NCI-H187 (cell line): ENCODE results near the gene AKAP6.
"Not testable (repeated sequence)": the region's sequence is repeated elsewhere in the genome, so short reads cannot be mapped to it uniquely, and the experiment has no call there.

Experiments
- DNase-seq, 2 experiments: peaks; one replicate each; lab custom pipeline; 2025; lab: John Stamatoyannopoulos, UW

Gene AKAP6

GRCh38 chr14:32447371-32447770, 118.3 kb downstream of the AKAP6 start:
- DNase-seq = no peak

- no peak for DNase-seq
Observed at GRCh38 chr14:32449648-32450047, 120.5 kb downstream of the AKAP6 start.

GRCh38 chr14:32450919-32451675, 122.0 kb downstream of the AKAP6 start:
- DNase-seq = no peak

- no peak for DNase-seq
Observed at GRCh38 chr14:32453857-32454810, 125.0 kb downstream of the AKAP6 start.

- DNase-seq = no peak
Observed at GRCh38 chr14:32457213-32457920, 128.3 kb downstream of the AKAP6 start.

- no peak for DNase-seq
Observed at GRCh38 chr14:32458720-32459119, 129.6 kb downstream of the AKAP6 start.

GRCh38 chr14:32460267-32460666, 131.2 kb downstream of the AKAP6 start:
- DNase-seq = no peak

- not testable (repeated sequence) for DNase-seq
Observed at GRCh38 chr14:32462553-32462952, 133.5 kb downstream of the AKAP6 start.

- no peak for DNase-seq
Observed at GRCh38 chr14:32468955-32469354, 139.9 kb downstream of the AKAP6 start.

- DNase-seq = no peak
Observed at GRCh38 chr14:32469388-32470160, 140.5 kb downstream of the AKAP6 start.

GRCh38 chr14:32470161-32470715, 141.1 kb downstream of the AKAP6 start:
- no peak for DNase-seq

- DNase-seq = no peak
Observed at GRCh38 chr14:32471181-32471580, 142.1 kb downstream of the AKAP6 start.

- no peak for DNase-seq
Observed at GRCh38 chr14:32472076-32472475, 143.0 kb downstream of the AKAP6 start.

GRCh38 chr14:32472512-32473463, 143.7 kb downstream of the AKAP6 start:
- DNase-seq = no peak

- no peak for DNase-seq
Observed at GRCh38 chr14:32473464-32473855, 144.4 kb downstream of the AKAP6 start.

GRCh38 chr14:32474478-32475195, 145.5 kb downstream of the AKAP6 start:
- DNase-seq = no peak

GRCh38 chr14:32476532-32476931, 147.4 kb downstream of the AKAP6 start:
- no peak for DNase-seq

- no peak for DNase-seq
Observed at GRCh38 chr14:32477396-32477795, 148.3 kb downstream of the AKAP6 start.

- DNase-seq = no peak
Observed at GRCh38 chr14:32478050-32478449, 149.0 kb downstream of the AKAP6 start.
